ENCODE results near the gene KLHL34. TPM values are rescaled to one million over a fixed set of nuclear protein-coding genes. Genes with fewer than 3 reads are reported as not detected.

Gene KLHL34
- polyA plus RNA-seq, 1 of the 3 experiments (the other 2 are of a cell fraction): not detected

DNA sequence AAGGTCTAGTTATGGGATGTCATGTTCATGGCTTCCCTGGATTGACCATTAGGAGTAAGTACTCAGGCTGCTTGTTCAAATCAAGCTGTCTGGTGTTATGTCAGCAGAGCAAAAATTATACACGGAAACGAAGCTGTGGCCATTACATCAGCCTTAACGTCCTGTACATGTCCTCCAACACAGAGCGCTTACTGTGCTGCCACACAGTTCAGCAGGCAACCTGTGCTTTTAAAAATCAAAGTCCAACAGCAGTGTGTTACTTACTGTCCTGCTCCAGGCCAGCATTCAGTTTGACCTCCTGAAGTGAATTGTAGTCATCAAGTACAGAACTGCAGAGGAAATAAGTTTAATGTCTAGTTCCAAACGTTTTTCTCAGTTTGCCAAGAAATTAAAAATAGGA lies 46.0 kb downstream of the KLHL34 start (continued):
- TF ChIP-seq, protein P1, sequence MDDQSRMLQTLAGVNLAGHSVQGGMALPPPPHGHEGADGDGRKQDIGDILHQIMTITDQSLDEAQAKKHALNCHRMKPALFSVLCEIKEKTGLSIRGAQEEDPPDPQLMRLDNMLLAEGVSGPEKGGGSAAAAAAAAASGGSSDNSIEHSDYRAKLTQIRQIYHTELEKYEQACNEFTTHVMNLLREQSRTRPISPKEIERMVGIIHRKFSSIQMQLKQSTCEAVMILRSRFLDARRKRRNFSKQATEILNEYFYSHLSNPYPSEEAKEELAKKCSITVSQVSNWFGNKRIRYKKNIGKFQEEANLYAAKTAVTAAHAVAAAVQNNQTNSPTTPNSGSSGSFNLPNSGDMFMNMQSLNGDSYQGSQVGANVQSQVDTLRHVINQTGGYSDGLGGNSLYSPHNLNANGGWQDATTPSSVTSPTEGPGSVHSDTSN (IDR thresholded peaks at IDR 0.05): no peak
- no peak for TF ChIP-seq POLR2AphosphoS5 (IDR thresholded peaks at IDR 0.05; ENCODE audit: low read depth, low read length)
- no peak for TF ChIP-seq ELF1 (IDR thresholded peaks at IDR 0.05)

DNA sequence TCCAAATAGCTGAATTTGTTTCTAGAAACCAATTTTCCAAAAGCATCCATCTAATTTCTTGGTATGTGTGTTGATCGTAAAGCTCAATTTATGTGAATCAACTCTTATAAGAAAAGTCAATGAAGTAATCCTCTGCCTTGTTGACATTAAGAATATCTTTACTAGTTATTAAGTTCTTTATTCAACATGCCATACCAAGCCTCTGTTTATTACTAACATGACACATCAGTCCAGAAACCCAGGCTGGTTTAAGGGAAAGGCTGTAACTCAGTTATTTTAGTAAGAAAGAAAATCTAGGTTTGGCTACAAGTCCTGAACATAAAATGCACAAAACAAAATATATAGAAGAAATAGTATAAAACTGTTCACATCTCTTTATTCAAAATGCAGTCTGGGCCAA lies 48.0 kb downstream of the KLHL34 start:
- no peaks in the 10 kb centered on the region for H3K4me1 ChIP-seq (ENCODE audit: control insufficient read depth in 1 of 2, insufficient read depth in 2 of 2, low read depth in 1 of 2, low read length in 1 of 2)
- CTCF ChIA-PET: no interaction called here
- no peaks in the 10 kb centered on the region for H3K79me2 ChIP-seq (ENCODE audit: insufficient read depth)
- no peak overlapping the region for H3K27ac ChIP-seq (ENCODE audit: low read depth in 2 of 2, low read length in 1 of 2)
- no peaks in the 10 kb centered on the region for H3K9me2 ChIP-seq
- WGBS (ENCODE audit: low lambda C conversion rate): 46% methylated on average over 1 of the region's 1 CpG
- H3K4me2 ChIP-seq: no peak overlapping the region
- H2AFZ ChIP-seq (ENCODE audit: low read depth): no peak overlapping the region
- no peak overlapping the region for H3K4me3 ChIP-seq (ENCODE audit: low read depth in 2 of 2, low read length in 1 of 2)
- no peak overlapping the region for H3K9ac ChIP-seq
- no peak for DNase-seq
- H4K20me1 ChIP-seq (ENCODE audit: insufficient read depth): no peaks in the 10 kb centered on the region
- POLR2A ChIA-PET: no interaction called here
- no peaks in the 10 kb centered on the region for H3K27me3 ChIP-seq (ENCODE audit: insufficient read depth)
- H3K9me3 ChIP-seq: no peaks in the 10 kb centered on the region
- no peaks in the 10 kb centered on the region for H3K36me3 ChIP-seq (replicated peaks in 1 of 2; ENCODE audit: control insufficient read depth in 1 of 2, insufficient read depth in 2 of 2, low read length in 1 of 2)
- no peaks in the 10 kb centered on the region for H3F3A ChIP-seq (replicated peaks; ENCODE audit: insufficient read depth)
- TF ChIP-seq MEF2A (IDR thresholded peaks at IDR 0.05; ENCODE audit: borderline replicate concordance, low read depth) (no peak), POLR2AphosphoS5 (IDR thresholded peaks at IDR 0.05; ENCODE audit: low read depth, low read length) (no peak), FOXM1 (IDR thresholded peaks at IDR 0.05; ENCODE audit: low read depth) (no peak), ELF1 (IDR thresholded peaks at IDR 0.05) (no peak), YY1 (IDR thresholded peaks at IDR 0.05; ENCODE audit: low read depth) (no peak), SMC3 (IDR thresholded peaks at IDR 0.05; ENCODE audit: low read depth, low read length) (no peak)
- TF ChIP-seq, protein P2, sequence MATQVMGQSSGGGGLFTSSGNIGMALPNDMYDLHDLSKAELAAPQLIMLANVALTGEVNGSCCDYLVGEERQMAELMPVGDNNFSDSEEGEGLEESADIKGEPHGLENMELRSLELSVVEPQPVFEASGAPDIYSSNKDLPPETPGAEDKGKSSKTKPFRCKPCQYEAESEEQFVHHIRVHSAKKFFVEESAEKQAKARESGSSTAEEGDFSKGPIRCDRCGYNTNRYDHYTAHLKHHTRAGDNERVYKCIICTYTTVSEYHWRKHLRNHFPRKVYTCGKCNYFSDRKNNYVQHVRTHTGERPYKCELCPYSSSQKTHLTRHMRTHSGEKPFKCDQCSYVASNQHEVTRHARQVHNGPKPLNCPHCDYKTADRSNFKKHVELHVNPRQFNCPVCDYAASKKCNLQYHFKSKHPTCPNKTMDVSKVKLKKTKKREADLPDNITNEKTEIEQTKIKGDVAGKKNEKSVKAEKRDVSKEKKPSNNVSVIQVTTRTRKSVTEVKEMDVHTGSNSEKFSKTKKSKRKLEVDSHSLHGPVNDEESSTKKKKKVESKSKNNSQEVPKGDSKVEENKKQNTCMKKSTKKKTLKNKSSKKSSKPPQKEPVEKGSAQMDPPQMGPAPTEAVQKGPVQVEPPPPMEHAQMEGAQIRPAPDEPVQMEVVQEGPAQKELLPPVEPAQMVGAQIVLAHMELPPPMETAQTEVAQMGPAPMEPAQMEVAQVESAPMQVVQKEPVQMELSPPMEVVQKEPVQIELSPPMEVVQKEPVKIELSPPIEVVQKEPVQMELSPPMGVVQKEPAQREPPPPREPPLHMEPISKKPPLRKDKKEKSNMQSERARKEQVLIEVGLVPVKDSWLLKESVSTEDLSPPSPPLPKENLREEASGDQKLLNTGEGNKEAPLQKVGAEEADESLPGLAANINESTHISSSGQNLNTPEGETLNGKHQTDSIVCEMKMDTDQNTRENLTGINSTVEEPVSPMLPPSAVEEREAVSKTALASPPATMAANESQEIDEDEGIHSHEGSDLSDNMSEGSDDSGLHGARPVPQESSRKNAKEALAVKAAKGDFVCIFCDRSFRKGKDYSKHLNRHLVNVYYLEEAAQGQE (IDR thresholded peaks at IDR 0.05; ENCODE audit: low read depth, low read length): no peak

DNA sequence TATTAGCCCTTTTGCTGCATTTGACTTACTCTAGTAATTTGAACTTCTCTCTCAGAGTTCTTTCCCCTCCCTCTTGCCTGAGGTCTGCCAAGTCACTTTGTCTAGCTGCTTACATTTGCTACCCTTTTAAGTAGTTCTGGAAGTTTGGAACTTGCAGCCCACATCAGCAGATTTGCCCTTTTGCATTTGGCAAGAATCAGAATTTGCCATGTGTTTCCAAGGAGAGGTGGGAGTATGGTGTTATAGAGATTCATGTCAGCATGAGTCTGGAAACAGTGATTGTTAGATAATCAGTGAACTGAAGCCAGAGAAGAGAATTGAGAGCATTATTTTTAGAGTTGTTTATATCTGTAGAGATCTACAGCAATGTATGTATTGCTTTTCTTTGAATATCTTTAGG lies 52.1 kb downstream of the KLHL34 start:
- Histone ChIP-seq H3K36me3 (replicated peaks in 1 of 2; ENCODE audit: control insufficient read depth in 1 of 2, insufficient read depth in 2 of 2, low read length in 1 of 2) (no peaks in the 10 kb centered on the region), H3K27me3 (ENCODE audit: insufficient read depth) (no peaks in the 10 kb centered on the region), H3K9ac (no peak overlapping the region), H3K79me2 (ENCODE audit: insufficient read depth) (no peaks in the 10 kb centered on the region), H3K27ac (ENCODE audit: low read depth in 2 of 2, low read length in 1 of 2) (no peak overlapping the region), H3K4me2 (no peak overlapping the region), H4K20me1 (ENCODE audit: insufficient read depth) (no peaks in the 10 kb centered on the region), H3K4me3 (ENCODE audit: low read depth in 2 of 2, low read length in 1 of 2) (no peak overlapping the region), H3K9me2 (no peaks in the 10 kb centered on the region), H3K4me1 (ENCODE audit: control insufficient read depth in 1 of 2, insufficient read depth in 2 of 2, low read depth in 1 of 2, low read length in 1 of 2) (no peaks in the 10 kb centered on the region), H2AFZ (ENCODE audit: low read depth) (no peak overlapping the region), H3K9me3 (no peaks in the 10 kb centered on the region), H3F3A (replicated peaks; ENCODE audit: insufficient read depth) (no peaks in the 10 kb centered on the region)
- CTCF ChIA-PET: no interaction called here
- TF ChIP-seq ELF1 (IDR thresholded peaks at IDR 0.05): no peak
- no peak for TF ChIP-seq GATA2 (CRISPR knock-in tag; IDR thresholded peaks at IDR 0.05)
- TF ChIP-seq MEF2A (IDR thresholded peaks at IDR 0.05; ENCODE audit: borderline replicate concordance, low read depth): no peak
- no peak for TF ChIP-seq NRF1 (IDR thresholded peaks at IDR 0.05; ENCODE audit: low read depth, low read length)
- no peak for TF ChIP-seq SMC3 (IDR thresholded peaks at IDR 0.05; ENCODE audit: low read depth, low read length)
- TF ChIP-seq SIN3A (IDR thresholded peaks at IDR 0.05; ENCODE audit: borderline replicate concordance, low read depth, low read length): no peak
- no peak for TF ChIP-seq TCF12 (IDR thresholded peaks at IDR 0.05)
- TF ChIP-seq, protein P2 (IDR thresholded peaks at IDR 0.05; ENCODE audit: low read depth, low read length): no peak
- no peak for TF ChIP-seq USF1 (IDR thresholded peaks at IDR 0.05; ENCODE audit: borderline replicate concordance, low read depth)
- no peak for TF ChIP-seq NFIC (IDR thresholded peaks at IDR 0.05; ENCODE audit: borderline replicate concordance)
- no peak for TF ChIP-seq FOXM1 (IDR thresholded peaks at IDR 0.05; ENCODE audit: low read depth)
- no peak for TF ChIP-seq RCOR1 (IDR thresholded peaks at IDR 0.05; ENCODE audit: low read length)
- TF ChIP-seq TAF1 (IDR thresholded peaks at IDR 0.05; ENCODE audit: borderline replicate concordance, low read depth, low read length): no peak
- no peak for DNase-seq
- POLR2A ChIA-PET: no interaction called here

All from SK-N-SH (cell line).